Keratinocyte (primary cell): Measurements from ENCODE around the gene RBM10. TPM values are rescaled to one million over a fixed set of nuclear protein-coding genes. Genes with fewer than 3 reads are reported as not detected.

Experiments used
- DNase-seq: peaks from one replicate; pipeline ENCODE4 v3.0.0-alpha.2; 2011; ENCODE audit warnings: low read depth, missing footprints, low spot score
- FAIRE-seq: peaks from 2 replicates; lab custom pipeline; 2011; peaks lifted over from hg19 to GRCh38; lab: Jason Lieb, UNC
- H2AFZ ChIP-seq: 2 replicates; pipeline ENCODE4 v1.6.0; 2012; ENCODE audit warnings: low read length, control low read depth, inconsistent platforms; ENCODE audit not compliant: control insufficient read depth
- H3K27ac ChIP-seq: 2 replicates; pipeline ENCODE4 v1.5.1; 2011; ENCODE audit warnings: low read length; ENCODE audit not compliant: control insufficient read depth, insufficient read depth
- H3K27me3 ChIP-seq: 3 replicates; pipeline ENCODE4 v1.6.0; 2011; ENCODE audit warnings: low read length; ENCODE audit not compliant: control insufficient read depth, insufficient read depth; ENCODE audit errors: extremely low read depth
- H3K36me3 ChIP-seq, 2 experiments: 2 replicates in 1 of 2; 3 replicates in 1 of 2; pipeline ENCODE4 v1.5.1; 2011; ENCODE audit warnings: low read length in 2 of 2, mild to moderate bottlenecking in 1 of 2; ENCODE audit not compliant: control insufficient read depth in 2 of 2, insufficient read depth in 2 of 2; ENCODE audit errors: extremely low read depth in 1 of 2
- H3K4me1 ChIP-seq: 3 replicates; pipeline ENCODE4 v1.5.1; 2011; ENCODE audit warnings: low read length; ENCODE audit not compliant: control insufficient read depth, insufficient read depth; ENCODE audit errors: extremely low read depth
- H3K4me2 ChIP-seq: 3 replicates; pipeline ENCODE4 v1.6.0; 2011; ENCODE audit warnings: low read depth, low read length; ENCODE audit not compliant: control insufficient read depth, insufficient read depth; ENCODE audit errors: extremely low read depth
- H3K4me3 ChIP-seq, 3 experiments: fragments of 200-600 bp in 1 of 3; sonication (generic) in 1 of 3; 2 replicates in 2 of 3; 3 replicates in 1 of 3; pipeline ENCODE4 v1.5.1; 2011 to 2016; ENCODE audit warnings: low read length in 3 of 3, mild to moderate bottlenecking in 3 of 3, control low read depth in 2 of 3, inconsistent platforms in 1 of 3, low read depth in 1 of 3, mixed read lengths in 1 of 3, mixed run types in 1 of 3, moderate library complexity in 1 of 3; ENCODE audit not compliant: control insufficient read depth in 2 of 3, insufficient read depth in 2 of 3; ENCODE audit errors: extremely low read depth in 1 of 3
- H3K79me2 ChIP-seq: 2 replicates; pipeline ENCODE4 v1.6.0; 2012; ENCODE audit warnings: low read length; ENCODE audit not compliant: control insufficient read depth, insufficient read depth
- H3K9ac ChIP-seq: 3 replicates; pipeline ENCODE4 v1.6.0; 2011; ENCODE audit warnings: low read length; ENCODE audit not compliant: control insufficient read depth, insufficient read depth; ENCODE audit errors: extremely low read depth
- H3K9me1 ChIP-seq: 3 replicates; pipeline ENCODE4 v1.6.0; 2011; ENCODE audit warnings: low read length; ENCODE audit not compliant: control insufficient read depth, insufficient read depth; ENCODE audit errors: extremely low read depth
- H3K9me3 ChIP-seq: 2 replicates; pipeline ENCODE4 v1.5.1; 2012; ENCODE audit warnings: low read depth, low read length; ENCODE audit not compliant: control insufficient read depth
- H4K20me1 ChIP-seq: 3 replicates; pipeline ENCODE4 v1.6.0; 2011; ENCODE audit warnings: low read length; ENCODE audit not compliant: control insufficient read depth, insufficient read depth; ENCODE audit errors: extremely low read depth
- EZH2 ChIP-seq: IDR thresholded peaks from one replicate; pipeline ENCODE4 v1.6.1; 2012; ENCODE audit warnings: inconsistent platforms, mild to moderate bottlenecking, low read length, moderate library complexity
- dilution Hi-C: fragments of 300-500 bp; cut with MboI; formaldehyde crosslinking; loops from one replicate; pipeline ENCODE4 v1.7.0; 2020; ENCODE audit warnings: low sequenced_read_pairs; ENCODE audit not compliant: extremely low pct_ligation_motif_present
- polyA plus RNA-seq, 5 experiments: library from polyadenylated mRNA; depleted of rRNA in 3 of 5; stranded (reverse) in 3 of 5; stranded (forward) in 1 of 5; unstranded in 1 of 5; fragments of >200 nt; gene quantifications; 1 replicate in 1 of 5; 2 replicates in 3 of 5; 3 replicates in 1 of 5; pipeline versions ENCODE4 v1.2.1 to v1.2.3, GENCODE V29; 2011 to 2012; ENCODE audit warnings: missing spikeins in 2 of 5, low read depth in 1 of 5, low replicate concordance in 1 of 5
- TF ChIP-seq, protein P1 (sequence below), 3 experiments: IDR thresholded peaks in 1 of 3; conservative IDR thresholded peaks in 1 of 3; optimal IDR thresholded peaks in 1 of 3; 2 replicates in 2 of 3; 3 replicates in 1 of 3; pipeline versions ENCODE3 to v1.5.1; 2011; ENCODE audit warnings: low read length in 3 of 3, mild to moderate bottlenecking in 3 of 3, moderate library complexity in 2 of 3, control low read depth in 1 of 3, inconsistent platforms in 1 of 3; ENCODE audit not compliant: insufficient read depth in 2 of 3; ENCODE audit errors: extremely low read depth in 1 of 3

Gene RBM10
- polyA plus RNA-seq, 1 donor (not counting 4 experiments of a cell fraction or from before 2014, with no cell fraction given) = 10.8 TPM

DNA sequence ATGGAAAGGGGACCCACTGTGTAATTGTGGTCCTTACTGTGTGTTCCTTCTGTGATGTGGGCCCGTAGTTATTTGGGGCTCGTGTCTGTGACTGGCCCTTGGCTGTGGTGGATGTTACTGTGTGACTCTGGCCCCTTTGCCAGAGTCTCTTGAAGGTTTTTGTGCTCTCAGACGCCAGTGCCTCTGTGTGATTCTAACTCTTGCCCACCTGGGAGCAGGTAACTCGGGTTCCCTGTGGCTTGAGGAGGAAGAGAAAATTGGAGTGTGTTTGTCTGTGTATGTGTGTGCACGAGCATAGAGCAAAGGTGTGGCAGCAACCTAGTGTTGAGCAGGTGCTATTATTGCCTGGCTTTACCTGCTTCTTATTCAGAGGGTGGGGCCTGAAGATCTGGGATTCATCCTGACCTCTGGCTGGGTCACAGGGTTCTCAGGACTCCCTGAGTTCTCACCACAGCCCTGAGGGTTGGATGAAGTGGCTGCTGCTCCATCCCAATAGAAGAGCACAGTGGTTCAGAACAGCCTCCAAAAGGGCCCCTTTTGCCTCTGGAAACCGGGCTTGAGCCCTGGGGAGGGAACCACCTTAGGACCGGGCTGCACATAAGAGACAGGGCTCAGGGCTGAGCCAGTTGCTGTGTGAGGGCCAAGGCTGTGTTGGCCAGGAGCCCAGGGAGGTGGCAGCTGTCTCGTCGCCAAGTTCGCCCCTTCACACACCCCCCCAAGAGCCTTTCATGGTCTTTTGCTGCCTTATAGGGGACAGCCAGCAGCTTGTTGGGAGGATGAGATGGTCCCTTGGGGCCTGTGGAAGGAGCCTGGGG, 1.3 kb downstream of the RBM10 start:
- H3K79me2 ChIP-seq = peaks cover 53% of the 10 kb centered on the region
- no peak for DNase-seq
- no peaks in the 10 kb centered on the region for H3K9me1 ChIP-seq
- no peaks in the 10 kb centered on the region for H4K20me1 ChIP-seq
- peaks cover 0 to 3% of the 10 kb centered on the region in 2 experiments for H3K36me3 ChIP-seq
- FAIRE-seq = no peak
- no peak overlapping the region for H2AFZ ChIP-seq
- H3K4me1 ChIP-seq = peaks cover 3% of the 10 kb centered on the region
- H3K9me3 ChIP-seq = no peaks in the 10 kb centered on the region
- H3K4me2 ChIP-seq = peak overlapping the region; percentile 71
- H3K4me3 ChIP-seq = peak overlapping the region; percentile 71 to 83 (median 75)
- H3K9ac ChIP-seq = peak overlapping the region; percentile 85
- TF ChIP-seq, protein P1, sequence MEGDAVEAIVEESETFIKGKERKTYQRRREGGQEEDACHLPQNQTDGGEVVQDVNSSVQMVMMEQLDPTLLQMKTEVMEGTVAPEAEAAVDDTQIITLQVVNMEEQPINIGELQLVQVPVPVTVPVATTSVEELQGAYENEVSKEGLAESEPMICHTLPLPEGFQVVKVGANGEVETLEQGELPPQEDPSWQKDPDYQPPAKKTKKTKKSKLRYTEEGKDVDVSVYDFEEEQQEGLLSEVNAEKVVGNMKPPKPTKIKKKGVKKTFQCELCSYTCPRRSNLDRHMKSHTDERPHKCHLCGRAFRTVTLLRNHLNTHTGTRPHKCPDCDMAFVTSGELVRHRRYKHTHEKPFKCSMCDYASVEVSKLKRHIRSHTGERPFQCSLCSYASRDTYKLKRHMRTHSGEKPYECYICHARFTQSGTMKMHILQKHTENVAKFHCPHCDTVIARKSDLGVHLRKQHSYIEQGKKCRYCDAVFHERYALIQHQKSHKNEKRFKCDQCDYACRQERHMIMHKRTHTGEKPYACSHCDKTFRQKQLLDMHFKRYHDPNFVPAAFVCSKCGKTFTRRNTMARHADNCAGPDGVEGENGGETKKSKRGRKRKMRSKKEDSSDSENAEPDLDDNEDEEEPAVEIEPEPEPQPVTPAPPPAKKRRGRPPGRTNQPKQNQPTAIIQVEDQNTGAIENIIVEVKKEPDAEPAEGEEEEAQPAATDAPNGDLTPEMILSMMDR (optimal IDR thresholded peaks at IDR 0.05 in 1 of 3, IDR thresholded peaks at IDR 0.05 in 1 of 3, conservative IDR thresholded peaks at IDR 0.05 in 1 of 3; ENCODE audit: extremely low read depth in 1 of 3, insufficient read depth in 2 of 3, low read length in 3 of 3) = no peak
- no peak for TF ChIP-seq EZH2
- dilution Hi-C loops = no loop called here
- H3K27ac ChIP-seq = peak overlapping the region; percentile 70
- H3K27me3 ChIP-seq = no peaks in the 10 kb centered on the region

DNA sequence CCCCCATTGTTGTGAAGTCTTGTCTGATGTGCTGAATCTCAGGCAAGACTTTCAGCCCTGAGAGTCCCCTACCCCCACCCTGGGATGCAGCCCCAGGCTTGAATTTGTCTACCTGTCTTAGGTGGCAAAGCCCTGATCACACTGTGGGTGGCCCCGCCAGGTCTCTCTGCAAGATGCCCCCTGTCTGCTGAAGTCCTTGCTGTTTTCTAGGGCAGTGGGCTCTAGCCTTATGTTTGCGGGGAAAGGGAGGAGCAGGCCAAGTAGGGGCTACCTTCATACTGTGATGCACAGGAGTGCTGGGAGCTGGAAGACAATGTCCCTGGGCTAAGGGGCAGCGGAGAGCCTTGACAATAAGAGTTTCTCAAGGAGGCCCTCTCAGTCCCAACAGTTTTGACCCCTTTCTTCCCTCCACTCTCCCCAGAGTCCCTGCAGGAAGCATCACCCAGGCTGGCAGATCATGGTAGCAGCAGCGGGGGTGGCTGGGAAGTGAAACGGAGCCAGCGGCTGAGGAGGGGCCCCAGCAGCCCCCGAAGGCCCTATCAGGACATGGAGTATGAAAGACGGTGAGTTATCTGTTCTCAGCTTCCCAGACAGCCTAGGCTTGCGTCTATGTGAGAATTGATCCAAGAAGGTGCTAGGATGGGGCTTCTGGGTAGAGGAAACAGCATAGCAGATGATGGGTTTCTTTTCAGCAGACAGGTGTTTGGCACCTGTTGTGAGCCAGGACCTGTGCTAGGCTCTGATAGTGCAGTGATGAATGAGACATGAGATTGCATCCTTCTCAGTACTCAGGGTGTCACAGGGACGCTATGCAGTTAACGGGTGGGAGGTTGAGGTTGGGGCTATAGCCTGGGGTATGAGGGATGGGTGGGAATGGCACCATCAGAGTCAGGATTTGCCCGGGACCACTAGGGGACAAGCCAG, 2.2 kb downstream of the RBM10 start:
- Histone ChIP-seq H3K9me1 (no peaks in the 10 kb centered on the region), H2AFZ (no peak overlapping the region), H3K27me3 (no peaks in the 10 kb centered on the region), H3K9me3 (no peaks in the 10 kb centered on the region), H3K36me3 (peaks cover 0 to 3% of the 10 kb centered on the region in 2 experiments), H3K79me2 (peaks cover 60% of the 10 kb centered on the region), H3K4me1 (peaks cover 3% of the 10 kb centered on the region), H3K4me2 (peak overlapping the region; percentile 71), H3K4me3 (peak overlapping the region in 1 of 3 experiments; percentile 71), H4K20me1 (no peaks in the 10 kb centered on the region), H3K9ac (no peak overlapping the region), H3K27ac (no peak overlapping the region)
- dilution Hi-C loops = no loop called here
- FAIRE-seq = no peak
- TF ChIP-seq, protein P1 (optimal IDR thresholded peaks at IDR 0.05 in 1 of 3, IDR thresholded peaks at IDR 0.05 in 1 of 3, conservative IDR thresholded peaks at IDR 0.05 in 1 of 3; ENCODE audit: extremely low read depth in 1 of 3, insufficient read depth in 2 of 3, low read length in 3 of 3) = no peak
- TF ChIP-seq EZH2 = no peak
- DNase-seq = no peak
